ENCODE results near the gene GPATCH4. TPM values are rescaled to one million over a fixed set of nuclear protein-coding genes. Genes with fewer than 3 reads are reported as not detected.

GPATCH4 gene
- total RNA-seq, 3 donors from 2014 or later: 171 to 190 (median 174) TPM

GRCh38 chr1:156549390-156549789, 51.9 kb downstream of the GPATCH4 start:
- H3K4me3 Mint-ChIP-seq: no peak overlapping the region
- ATAC-seq (no peak), DNase-seq (no peak)
- H3K4me1 Mint-ChIP-seq (ENCODE audit: low read depth): peaks cover 8% of the 10 kb centered on the region
- no peaks in the 10 kb centered on the region for H3K36me3 Mint-ChIP-seq (ENCODE audit: insufficient read depth)
- H3K9me3 Mint-ChIP-seq: no peaks in the 10 kb centered on the region
- H3K27me3 Mint-ChIP-seq (ENCODE audit: low read depth): no peaks in the 10 kb centered on the region

GRCh38 chr1:156547982-156548381, 53.3 kb downstream of the GPATCH4 start:
- H3K27me3 Mint-ChIP-seq (ENCODE audit: low read depth): no peaks in the 10 kb centered on the region
- no peak for ATAC-seq
- no peak for DNase-seq
- H3K36me3 Mint-ChIP-seq (ENCODE audit: insufficient read depth): no peaks in the 10 kb centered on the region
- H3K9me3 Mint-ChIP-seq: no peaks in the 10 kb centered on the region
- no peak overlapping the region for H3K4me3 Mint-ChIP-seq
- H3K4me1 Mint-ChIP-seq (ENCODE audit: low read depth): peaks cover 6% of the 10 kb centered on the region

- peaks cover 5% of the 10 kb centered on the region for H3K4me1 Mint-ChIP-seq (ENCODE audit: low read depth)
- no peaks in the 10 kb centered on the region for H3K9me3 Mint-ChIP-seq
These were observed 53.8 kb downstream of the GPATCH4 start for GRCh38 chr1:156547434-156547833.

GRCh38 chr1:156546267-156546666, 55.0 kb downstream of the GPATCH4 start:
- DNase-seq: no peak
- Mint-ChIP-seq H3K4me3 (no peak overlapping the region), H3K27me3 (ENCODE audit: low read depth) (no peaks in the 10 kb centered on the region), H3K9me3 (no peaks in the 10 kb centered on the region), H3K4me1 (ENCODE audit: low read depth) (no peaks in the 10 kb centered on the region), H3K36me3 (ENCODE audit: insufficient read depth) (no peaks in the 10 kb centered on the region)
- no peak for ATAC-seq

More at GRCh38 chr1:156547434-156547833, 53.8 kb downstream of the GPATCH4 start:
- no peak for ATAC-seq
- Mint-ChIP-seq H3K4me3 (no peak overlapping the region), H3K27me3 (ENCODE audit: low read depth) (no peaks in the 10 kb centered on the region), H3K36me3 (ENCODE audit: insufficient read depth) (no peaks in the 10 kb centered on the region)
- DNase-seq: no peak

DNA sequence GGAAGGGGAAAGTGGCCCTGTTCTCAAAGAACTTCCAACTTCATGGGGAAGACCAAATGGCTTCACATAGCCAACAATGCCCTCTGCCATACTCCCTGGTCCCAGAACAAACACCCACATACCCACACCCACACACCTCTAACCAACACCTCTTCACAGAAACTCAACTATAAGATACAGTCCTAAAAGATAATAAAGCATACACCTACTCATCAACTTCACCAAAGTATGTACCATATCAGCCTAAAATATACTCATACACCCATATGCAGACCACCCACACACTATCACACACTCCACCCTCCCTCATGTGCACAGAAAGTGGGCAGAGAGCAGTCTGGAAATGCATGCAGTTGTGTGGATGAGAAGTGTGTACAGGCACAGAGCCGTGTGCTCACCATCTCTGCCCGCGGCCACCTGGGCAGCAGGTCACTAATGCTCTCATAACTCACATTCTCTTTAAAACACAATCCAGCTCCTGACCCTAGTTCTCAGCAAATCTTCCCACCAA, 56.6 kb downstream of the GPATCH4 start:
- no peaks in the 10 kb centered on the region for H3K36me3 Mint-ChIP-seq (ENCODE audit: insufficient read depth)
- no peak overlapping the region for H3K4me3 Mint-ChIP-seq
- no peaks in the 10 kb centered on the region for H3K9me3 Mint-ChIP-seq

More for the DNA sequence above, 56.6 kb downstream of the GPATCH4 start:
- H3K4me1 Mint-ChIP-seq (ENCODE audit: low read depth): no peaks in the 10 kb centered on the region
- no peak for DNase-seq
- no peaks in the 10 kb centered on the region for H3K27me3 Mint-ChIP-seq (ENCODE audit: low read depth)
- no peak for ATAC-seq

Other genes starting within 250 kb of the GPATCH4 start
- gene RHBG, start 232.3 kb downstream of the GPATCH4 start, total RNA-seq: not detected
- gene MEF2D, start 100.7 kb downstream of the GPATCH4 start, total RNA-seq: 10 to 100 TPM; 42.5 to 50.9 (median 46.3) TPM
- gene IQGAP3, start 28.9 kb downstream of the GPATCH4 start, total RNA-seq: under 1 TPM; 0.18 to 0.38 (median 0.37) TPM
- gene TTC24, start 21.8 kb downstream of the GPATCH4 start, total RNA-seq: 10 to 100 TPM in 1 of 3 donors, 1 to 10 TPM in 2; 2.9 to 10.9 (median 5.4) TPM
- 100 to 1,000 TPM in 1 of 3 donors, 10 to 100 TPM in 2; 80.3 to 102 (median 83.7) TPM for gene NAXE, start 9.7 kb downstream of the GPATCH4 start, total RNA-seq
- gene HAPLN2, start 17.9 kb upstream of the GPATCH4 start, total RNA-seq: not detected
- gene BCAN, start 40.6 kb upstream of the GPATCH4 start, total RNA-seq: not detected
- under 1 TPM; 0.05 to 0.13 (median 0.05) TPM for gene NES, start 75.9 kb upstream of the GPATCH4 start, total RNA-seq
- 1 to 10 TPM; 1.8 to 2.5 (median 2.4) TPM for gene CRABP2, start 104.1 kb upstream of the GPATCH4 start, total RNA-seq
- 10 to 100 TPM; 16.6 to 18.9 (median 18.5) TPM for gene METTL25B, start 127.0 kb upstream of the GPATCH4 start, total RNA-seq
- 10 to 100 TPM; 62.4 to 65.9 (median 63.8) TPM for gene ISG20L2, start 127.3 kb upstream of the GPATCH4 start, total RNA-seq
- 100 to 1,000 TPM; 132 to 138 (median 132) TPM for gene MRPL24, start 139.6 kb upstream of the GPATCH4 start, total RNA-seq
- 100 to 1,000 TPM; 221 to 249 (median 230) TPM for gene HDGF, start 150.2 kb upstream of the GPATCH4 start, total RNA-seq
- gene PRCC, start 166.1 kb upstream of the GPATCH4 start, total RNA-seq: 100 to 1,000 TPM; 108 to 111 (median 111) TPM
- 100 to 1,000 TPM; 200 to 245 (median 214) TPM for gene SH2D2A, start 215.4 kb upstream of the GPATCH4 start, total RNA-seq